Activated gamma-delta T cell treated with anti-CD3 and anti-CD28 coated beads, Interleukin-2, amount 50 U/mL, for 16 hours (primary cell): ENCODE results near the gene WTAP.
"Not testable (repeated sequence)": the region's sequence is repeated elsewhere in the genome, so short reads cannot be mapped to it uniquely, and the experiment has no call there.

Source experiments
- DNase-seq: peaks from one replicate; pipeline ENCODE4 v3.0.0-alpha.2; 2020; ENCODE audit warnings: low read depth

Gene WTAP

DNA sequence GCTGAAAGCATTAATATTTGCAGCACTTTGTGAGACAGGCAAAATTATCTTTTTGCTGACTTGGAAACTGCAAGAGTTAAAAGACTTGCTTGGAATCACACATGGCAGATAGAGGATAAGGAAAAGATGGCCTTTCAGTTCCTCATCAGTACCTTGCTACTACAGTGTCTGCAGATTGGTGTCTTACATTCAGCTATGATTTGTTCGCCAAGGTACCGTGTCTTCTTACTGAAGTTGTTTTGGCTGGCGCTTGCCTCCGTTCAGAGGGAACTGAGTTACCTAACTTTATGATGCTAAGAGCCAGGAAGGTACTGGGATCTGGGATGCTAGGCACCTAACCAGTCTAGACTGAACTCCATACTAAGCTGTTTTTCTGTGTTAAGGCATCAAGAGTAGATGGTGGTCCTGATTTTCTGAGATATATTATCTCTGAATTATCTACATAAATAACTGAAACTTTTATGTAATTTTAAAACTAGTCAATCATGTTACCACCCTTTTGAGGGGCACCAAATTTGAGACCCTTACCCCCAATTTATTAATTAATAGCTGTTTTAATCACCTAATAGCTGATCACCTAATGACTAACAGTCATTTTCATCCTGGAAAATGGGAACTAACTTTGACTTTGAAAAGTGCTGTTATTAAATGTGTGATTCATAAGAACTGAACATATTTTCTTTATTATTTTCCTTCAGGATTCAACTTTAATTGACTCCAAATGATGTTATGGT, 2.5 kb downstream of the WTAP start:
- no peak for DNase-seq

DNA sequence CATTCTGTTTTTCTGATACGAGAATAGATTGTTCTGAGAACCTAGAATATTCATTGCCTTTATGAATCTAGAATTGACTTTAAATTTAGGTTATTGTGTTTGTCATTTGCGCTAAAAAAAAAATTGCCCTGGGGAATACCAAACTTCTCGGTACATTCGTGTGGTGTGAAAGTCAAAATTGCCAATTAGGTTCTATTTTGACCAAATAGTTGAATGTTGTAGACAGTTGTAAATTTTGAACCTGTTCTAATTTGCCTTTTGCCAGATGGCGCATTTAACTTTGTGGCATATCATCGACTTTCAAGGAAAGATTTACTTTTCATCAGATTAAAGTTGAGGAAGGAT, 3.0 kb downstream of the WTAP start:
- no peak for DNase-seq

DNA sequence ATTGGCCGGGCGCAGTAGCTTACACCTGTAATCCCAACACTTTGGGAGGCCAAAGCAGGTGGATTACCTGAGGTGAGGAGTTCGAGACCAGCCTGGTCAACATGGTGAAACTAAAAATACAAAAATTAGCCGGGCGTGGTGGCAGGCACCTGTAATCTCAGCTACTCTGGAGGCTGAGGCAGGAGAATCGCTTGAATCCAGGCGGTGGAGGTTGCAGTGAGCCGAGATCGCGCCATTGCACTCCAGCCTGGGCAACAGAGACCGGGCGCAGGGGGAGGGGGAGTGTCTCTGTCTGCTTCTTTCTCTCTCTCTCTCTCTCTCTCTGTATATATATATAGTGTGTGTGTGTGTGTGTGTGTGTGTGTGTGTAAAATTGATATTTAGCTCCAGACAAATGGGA, 5.2 kb downstream of the WTAP start:
- DNase-seq: not testable (repeated sequence)

DNA sequence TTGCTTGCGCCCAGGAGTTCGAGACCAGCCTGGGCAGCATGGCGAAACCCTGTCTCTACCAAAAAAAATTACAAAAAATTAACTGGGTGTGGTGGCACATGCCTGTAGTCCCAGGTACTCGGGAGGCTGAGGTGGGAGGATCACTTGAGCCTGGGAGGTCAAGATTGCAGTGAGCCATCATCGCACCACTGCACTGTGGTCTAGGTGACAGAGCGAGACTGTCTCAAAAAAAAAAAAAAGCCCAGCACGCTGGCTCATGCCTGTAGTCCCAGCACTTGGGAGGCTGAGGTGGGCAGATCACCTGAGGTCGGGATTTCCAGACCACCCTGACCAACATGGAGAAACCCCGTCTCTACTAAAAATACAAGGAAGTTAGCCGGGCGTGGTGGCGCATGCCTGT, 6.1 kb downstream of the WTAP start:
- not testable (repeated sequence) for DNase-seq

DNA sequence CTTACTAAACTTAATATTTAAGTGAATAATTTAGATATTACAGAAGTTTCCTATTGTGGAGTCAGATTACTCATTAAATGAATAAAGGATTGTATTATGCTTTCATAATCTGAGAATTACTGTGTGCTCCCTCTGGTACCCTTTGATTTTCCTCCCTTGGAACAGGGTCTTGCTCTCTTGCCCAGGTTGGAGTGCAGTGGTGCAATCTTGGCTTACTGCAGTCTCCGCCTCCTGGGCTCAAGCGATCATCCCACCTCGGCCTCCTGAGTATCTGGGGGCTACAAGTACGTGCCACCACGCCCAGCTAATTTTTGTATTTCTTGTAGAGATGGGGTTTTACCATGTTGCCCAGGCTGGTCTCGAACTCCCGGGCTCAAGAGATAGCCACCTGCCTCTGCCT, 9.6 kb downstream of the WTAP start:
- DNase-seq: no peak

DNA sequence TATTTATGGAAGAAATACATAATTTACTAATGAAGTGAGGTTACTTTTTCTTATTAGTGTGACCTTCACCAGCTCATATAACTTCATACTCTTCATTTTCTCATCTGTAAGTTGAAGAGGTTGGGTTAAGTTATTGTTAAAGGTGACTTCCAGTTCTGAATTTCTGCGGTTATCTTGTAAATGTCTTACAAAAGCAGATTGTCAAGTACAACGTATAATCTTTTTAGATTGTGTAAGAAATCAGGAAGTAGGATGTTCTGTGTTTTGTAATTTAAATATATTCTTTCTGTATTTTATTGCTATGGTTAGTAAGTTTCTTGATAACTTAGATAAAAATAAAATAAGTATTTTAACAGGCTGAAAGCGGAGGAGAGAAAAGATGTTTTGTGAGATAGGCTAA, 12.0 kb downstream of the WTAP start:
- DNase-seq: no peak

DNA sequence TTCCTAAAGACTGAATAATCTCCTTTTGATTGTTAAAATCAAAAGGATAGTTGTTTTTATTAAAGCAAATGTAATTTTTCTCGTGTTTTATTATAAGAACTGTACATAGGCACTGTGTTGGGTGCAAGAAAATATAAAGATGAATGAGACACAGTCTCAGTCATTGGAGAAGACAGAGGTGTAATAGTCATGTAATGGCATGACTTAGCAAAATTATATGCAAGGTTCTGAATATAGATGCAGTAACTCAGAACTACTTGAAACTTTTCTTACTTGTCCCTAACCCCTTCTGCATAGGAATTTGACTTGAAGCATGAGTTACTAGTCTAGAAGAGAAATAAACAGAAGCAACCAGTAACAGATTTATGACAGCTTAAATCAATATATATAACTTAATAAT, 14.9 kb downstream of the WTAP start:
- DNase-seq: no peak

DNA sequence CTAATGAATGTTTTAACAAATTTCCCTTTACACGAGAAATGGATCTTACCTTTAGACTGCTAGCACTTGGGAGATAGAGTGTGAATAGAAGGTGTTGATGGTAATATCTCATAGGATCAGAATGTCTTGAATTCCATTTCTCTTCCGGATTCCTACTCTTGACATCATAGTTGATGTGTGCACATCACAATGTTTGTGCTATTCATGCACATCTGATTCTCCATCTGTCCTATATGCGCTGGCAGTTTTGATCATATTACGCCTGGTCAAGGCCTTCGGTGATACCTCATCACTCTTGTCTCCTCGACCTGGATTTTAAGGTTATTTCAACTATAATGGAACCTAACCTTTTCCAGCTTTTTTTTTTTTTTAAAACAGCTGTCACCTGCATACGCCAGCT, 17.8 kb downstream of the WTAP start:
- no peak for DNase-seq

DNA sequence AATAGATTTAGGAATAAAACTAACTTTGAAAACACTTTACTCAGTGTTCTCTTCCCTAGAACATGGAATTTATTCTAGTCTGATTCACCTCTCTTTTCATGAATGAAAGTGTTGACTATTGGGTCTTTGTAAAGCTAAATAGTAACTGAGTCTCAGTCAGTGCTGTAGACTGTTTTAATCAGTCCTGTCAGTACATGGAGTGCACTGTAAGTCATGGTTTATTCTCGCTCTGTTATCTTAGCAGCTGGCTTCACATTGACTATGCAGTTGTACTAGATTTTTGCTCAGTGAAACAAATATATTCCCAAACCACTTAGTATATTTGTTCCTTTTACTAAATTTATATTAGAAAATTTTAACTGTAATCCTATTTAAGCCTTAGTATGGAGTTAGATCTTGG, 19.5 kb downstream of the WTAP start:
- DNase-seq: no peak

DNA sequence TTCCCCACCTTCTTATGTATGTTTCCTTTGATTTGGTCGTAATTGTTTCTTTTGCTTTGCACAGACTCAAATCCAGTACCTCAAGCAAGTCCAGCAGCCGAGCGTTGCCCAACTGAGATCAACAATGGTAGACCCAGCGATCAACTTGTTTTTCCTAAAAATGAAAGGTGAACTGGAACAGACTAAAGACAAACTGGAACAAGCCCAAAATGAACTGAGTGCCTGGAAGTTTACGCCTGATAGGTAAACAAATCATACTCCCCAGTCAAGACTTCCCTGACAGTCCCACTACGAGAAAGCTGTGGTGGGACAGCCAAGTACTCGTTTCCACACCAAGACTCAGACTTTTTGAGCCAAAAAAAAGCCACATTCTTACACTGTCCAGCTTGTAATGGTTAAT, 20.8 kb downstream of the WTAP start:
- not testable (repeated sequence) for DNase-seq

DNA sequence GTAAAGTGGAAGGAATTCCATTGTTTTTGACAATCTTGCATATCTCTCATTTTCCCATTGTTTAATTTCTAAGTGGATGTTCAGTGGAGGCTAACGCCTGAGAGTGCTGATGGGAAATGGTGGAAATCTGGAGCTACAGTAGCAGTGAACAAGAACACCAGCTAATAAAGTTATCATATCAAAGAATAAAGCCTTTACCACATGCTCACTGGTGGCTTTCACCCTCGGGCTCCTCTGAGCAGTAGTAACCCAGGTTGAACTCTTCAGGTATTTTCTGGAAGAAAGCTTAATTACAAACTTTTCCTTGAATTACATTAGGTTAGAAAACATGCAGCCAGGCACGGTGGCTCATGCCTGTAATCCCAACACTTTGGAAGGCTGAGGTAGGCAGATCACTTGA, 24.1 kb downstream of the WTAP start:
- no peak for DNase-seq

DNA sequence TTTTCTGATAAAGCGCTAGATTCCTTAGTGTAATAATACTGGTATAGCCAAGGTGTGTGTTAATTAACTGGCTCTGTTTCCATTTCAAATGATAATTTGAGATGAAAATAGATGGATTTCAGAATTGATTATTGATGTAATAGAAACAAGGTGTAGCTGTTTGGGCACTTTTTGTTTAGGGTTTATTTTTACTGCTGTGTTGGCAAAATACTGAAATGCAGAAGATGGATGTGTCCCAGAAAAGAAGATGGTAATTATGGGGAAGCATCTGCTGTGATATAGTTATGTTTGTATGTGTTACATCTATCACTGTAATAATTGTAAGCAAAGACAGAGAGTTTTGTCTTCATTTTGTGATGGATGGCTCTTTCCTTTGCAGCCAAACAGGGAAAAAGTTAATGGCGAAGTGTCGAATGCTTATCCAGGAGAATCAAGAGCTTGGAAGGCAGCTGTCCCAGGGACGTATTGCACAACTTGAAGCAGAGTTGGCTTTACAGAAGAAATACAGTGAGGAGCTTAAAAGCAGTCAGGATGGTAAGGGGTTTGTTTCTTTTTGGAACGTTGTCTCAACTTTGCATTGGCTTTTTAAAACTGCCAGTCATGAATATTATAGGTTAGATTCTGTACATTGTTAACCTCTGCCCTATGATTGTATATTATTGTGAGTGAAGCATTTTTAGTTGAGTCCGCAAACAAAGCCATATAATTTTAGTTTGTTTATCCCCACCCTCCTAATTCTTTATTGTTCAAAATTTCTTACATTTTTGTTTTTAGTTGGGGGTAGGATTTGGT, 26.0 kb downstream of the WTAP start:
- DNase-seq: no peak

DNA sequence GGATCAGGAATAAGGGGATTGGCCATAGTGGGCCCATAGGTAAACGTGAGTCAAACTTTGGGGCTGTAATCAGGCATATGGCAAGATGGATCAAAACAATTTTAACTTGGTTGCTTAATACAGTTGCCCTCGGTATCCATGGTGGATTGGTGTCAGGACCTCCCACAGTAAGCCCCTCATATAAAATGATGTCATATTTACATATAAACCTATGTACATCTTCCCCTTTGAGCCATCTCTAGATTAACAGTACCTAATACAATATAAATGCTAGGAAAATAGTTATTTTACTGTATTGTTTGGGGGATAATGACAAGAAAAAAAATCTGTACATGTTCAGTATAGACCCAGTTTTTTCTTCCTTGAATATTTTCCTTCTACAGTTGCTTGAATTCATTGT, 27.1 kb downstream of the WTAP start:
- DNase-seq: no peak

DNA sequence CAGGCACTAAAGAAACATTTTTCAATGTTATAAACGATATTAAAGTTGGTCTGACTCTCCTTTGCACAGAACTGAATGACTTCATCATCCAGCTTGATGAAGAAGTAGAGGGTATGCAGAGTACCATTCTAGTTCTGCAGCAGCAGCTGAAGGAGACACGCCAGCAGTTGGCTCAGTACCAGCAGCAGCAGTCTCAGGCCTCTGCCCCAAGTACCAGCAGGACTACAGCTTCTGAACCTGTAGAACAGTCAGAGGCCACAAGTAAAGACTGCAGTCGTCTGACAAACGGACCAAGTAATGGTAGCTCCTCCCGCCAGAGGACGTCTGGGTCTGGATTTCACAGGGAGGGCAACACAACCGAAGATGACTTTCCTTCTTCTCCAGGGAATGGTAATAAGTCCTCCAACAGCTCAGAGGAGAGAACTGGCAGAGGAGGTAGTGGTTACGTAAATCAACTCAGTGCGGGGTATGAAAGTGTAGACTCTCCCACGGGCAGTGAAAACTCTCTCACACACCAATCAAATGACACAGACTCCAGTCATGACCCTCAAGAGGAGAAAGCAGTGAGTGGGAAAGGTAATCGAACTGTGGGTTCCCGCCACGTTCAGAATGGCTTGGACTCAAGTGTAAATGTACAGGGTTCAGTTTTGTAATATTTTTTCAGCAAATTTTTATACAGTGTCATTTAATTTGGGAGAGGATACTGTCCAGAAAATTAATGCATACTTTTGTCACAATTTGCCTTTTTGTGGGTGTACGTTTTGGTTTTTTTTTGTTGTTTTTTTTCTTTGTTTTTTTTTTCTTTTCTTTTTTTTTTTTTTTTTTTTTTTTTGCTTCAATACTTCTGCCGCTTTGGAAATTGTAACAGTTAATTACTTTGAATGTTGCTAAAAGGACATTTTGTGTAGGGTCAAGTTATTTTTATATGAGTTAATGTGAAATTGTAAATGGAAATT, 27.9 kb downstream of the WTAP start:
- no peak for DNase-seq

DNA sequence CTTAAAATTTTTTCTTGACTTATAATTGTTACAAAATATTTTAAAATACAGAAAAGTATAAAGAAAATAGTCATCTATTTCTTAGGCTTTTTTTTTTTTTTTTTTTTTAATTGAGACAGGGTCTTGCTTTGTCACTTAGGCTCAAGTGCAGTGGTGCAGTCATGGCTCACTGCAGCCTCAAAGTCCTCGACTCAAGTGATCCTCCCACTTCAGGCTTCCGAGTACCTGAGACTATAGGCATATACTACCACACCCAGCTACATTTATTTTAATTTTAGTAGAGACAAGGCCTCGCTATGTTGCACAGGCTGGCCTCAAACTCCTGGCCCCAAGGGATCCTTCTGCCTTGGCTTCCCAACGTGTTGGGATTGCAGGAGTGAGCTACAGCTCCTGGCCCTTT, 29.2 kb downstream of the WTAP start:
- DNase-seq: no peak

DNA sequence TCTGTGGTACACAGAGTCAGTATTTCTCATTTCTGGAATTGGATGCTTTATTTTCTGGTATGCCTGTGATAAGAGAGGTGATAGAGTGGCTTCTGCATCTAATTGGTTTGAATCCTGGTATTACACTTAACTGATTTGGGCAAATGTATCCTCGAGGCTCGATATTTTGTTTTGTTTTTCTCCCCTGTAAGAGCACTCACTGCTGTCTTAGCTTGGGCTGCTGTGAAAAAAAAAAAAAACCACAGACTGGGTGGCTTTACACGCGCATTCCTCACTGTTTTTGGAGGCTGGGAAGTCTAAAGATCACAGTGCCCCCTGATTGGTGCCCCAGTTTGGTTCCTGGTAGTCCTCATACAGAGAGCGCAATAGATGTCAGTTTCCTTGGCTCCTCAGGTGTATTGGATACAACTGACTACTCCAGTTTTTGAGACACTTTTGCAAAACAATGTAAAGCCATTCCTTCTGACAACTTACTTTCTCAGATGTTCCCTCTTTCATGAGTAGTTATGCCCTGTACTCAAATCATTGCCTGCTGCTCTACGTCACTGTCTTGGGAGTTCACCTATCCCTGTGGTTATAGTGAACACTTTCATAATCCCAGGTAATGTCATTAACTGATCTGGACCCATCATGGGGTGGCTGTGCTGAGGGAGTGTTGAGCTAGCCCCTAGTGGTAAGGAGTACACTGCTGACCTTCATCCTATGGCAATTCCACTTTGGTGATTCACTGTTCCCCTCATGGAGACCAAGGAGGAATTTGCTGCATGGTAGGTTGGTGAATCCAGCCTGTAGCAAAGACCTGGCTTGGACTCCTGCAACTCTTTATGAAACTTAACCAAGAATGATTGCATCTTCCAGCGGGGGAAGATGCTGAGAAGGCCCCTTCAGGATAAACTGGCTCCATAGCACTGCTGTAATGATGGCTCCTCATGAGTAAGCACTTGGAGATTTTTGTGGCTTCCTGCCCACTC, 31.0 kb downstream of the WTAP start:
- DNase-seq: no peak

DNA sequence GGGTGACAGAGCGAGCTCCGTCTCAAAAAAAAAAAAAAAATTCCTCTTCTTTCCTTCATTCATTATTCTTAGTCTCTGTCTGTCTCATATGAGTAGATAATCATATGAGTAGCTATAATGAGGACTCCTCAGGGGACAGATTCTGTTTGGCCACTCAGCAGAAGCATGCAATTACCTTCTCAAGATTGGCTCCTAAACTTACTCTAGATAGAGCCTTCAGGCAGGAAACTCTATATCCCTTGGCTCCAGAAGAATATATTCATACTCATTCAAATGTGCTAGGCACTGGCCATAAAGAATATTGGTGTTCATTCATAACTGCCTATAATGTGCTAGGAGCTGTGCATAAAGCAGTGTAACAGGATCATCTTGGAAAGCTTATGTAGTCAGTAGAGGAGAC, 32.3 kb downstream of the WTAP start:
- no peak for DNase-seq

DNA sequence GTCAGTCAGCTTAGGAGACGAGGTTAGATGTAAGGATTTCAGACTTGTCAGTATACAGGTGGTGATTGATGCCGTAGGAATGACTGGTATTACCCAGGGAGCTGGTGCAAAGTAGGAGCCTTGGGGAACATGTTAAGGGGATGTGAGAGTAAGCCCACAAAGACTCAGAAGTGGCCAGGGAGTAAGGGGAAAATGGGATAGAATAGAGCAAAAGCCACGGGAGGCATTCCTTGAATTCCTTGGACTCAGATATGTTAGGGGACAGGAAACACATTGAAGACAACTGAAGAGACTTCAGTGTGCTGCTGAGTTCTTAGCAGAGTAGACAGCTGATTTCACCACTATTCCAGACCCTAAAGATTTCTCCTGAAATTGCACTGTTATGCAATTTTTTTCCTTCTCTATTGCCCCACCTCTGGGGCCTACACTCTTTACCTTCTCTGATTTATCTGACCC, 33.3 kb downstream of the WTAP start:
- DNase-seq: no peak

DNA sequence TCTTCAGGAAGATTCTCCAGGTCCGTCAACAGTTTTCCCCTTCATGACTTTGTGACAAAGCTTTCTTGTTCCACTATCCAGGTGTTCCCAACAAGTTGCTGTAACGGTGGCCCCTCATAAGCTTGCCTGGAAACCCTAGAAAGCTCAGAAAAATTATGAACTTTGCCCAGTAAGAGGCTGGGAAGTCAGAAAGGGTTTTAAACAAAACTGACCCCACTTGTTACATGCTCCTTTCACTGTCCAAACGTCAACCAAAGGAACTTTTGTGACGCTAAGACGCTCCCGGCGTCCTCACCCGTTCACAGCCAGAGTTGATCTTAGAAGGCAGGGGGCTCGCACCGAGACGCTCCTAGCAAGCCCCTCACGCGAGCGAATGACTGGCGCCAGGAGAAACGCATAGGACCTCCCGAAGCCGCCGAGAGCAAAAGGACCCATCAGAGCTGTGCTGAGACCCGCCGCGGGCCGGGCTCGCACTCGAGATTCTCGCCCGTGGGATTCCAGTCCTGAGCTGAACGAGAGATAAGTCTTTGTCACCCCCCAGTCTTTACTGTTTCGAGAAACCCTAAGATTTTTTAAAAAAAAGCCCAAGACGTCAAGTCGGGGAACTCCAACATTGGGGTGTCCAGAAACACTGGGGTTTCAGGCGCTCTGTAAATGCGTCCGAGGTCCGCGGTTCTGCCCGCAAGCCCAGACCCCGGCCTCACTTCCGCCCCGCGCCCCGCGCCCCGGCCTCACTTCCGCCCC, 34.0 kb downstream of the WTAP start:
- no peak for DNase-seq

DNA sequence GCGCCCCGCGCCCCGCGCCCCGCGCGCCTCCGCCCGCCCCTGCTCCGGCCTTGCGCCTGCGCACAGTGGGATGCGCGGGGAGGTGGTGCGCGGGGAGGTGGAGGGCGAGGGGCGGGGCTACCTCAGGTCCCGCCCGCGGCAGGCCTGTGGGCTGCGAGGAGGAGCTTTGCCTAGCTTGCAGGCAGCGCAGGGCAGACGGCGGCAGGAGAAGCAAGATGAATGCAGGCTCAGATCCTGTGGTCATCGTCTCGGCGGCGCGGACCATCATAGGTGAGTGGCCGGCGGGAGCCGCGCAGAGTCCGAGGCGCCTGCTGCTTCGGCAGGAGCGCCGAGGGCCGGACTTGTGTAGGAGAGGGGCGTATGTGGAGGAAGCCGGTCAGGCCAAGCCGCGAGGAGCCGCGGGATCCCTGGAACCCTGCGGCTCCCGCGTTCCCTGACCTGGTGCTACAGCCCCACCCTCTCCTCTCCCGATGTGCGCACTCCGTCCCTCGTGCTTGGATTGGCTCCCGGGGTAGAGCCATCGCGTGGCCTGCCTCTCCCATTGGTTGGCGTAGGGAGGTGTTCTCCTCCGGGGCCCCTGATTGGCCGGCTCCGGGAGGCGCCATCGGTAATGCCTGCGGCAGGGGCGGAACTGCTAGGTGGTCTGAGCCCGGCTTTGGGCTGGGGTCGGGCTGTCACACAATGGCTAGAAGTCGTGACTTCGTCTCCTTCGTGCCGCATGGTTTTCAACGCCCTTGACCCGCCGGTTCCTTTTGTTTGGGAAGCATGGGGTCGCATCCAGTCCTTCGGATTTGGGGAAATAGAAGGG, 34.8 kb downstream of the WTAP start, which contains the start of gene ACAT2:
Gene ACAT2, plus strand, starts transcription at position 173 of the 808 bp plus-strand sequence. Its CDS starts 43 bp downstream, at position 216.
- DNase-seq: peak; percentile 84
